OCI-LY3 (cell line): ENCODE data around the gene VAMP5.
"Not testable (repeated sequence)": the region's sequence is repeated elsewhere in the genome, so short reads cannot be mapped to it uniquely, and the experiment has no call there.

ENCODE experiments used
- H2AFZ ChIP-seq: fragments of 200-600, 300-600 bp; shearing (Covaris generic); 2 replicates; pipeline ENCODE4 v1.6.0; 2014; ENCODE audit warnings: antibody characterized with exemption, low read depth, low read length
- H3K27ac ChIP-seq: fragments of 200-600, 300-600 bp; sonication (generic); 2 replicates; pipeline ENCODE4 v1.5.1; 2014; ENCODE audit warnings: mild to moderate bottlenecking, low read length, moderate library complexity, mixed read lengths
- H3K27me3 ChIP-seq: fragments of 200-600, 300-600 bp; sonication (generic); 2 replicates; pipeline ENCODE4 v1.6.1; 2014; ENCODE audit warnings: low read depth, low read length, mixed read lengths
- H3K36me3 ChIP-seq: fragments of 200-600, 300-600 bp; sonication (generic); replicated peaks from 2 replicates; pipeline ENCODE3; 2014; ENCODE audit warnings: low read depth, low read length, mixed read lengths
- H3K4me1 ChIP-seq: fragments of 300-600, 200-600 bp; sonication (generic); 2 replicates; pipeline ENCODE4 v1.6.1; 2014; ENCODE audit warnings: low read length, mixed read lengths
- H3K4me2 ChIP-seq: fragments of 200-600, 300-600 bp; sonication (generic); 2 replicates; pipeline ENCODE4 v1.6.1; 2014; ENCODE audit warnings: low read length, mixed read lengths
- H3K4me3 ChIP-seq: fragments of 300-600, 200-600 bp; sonication (generic); 2 replicates; pipeline ENCODE4 v1.5.1; 2014; ENCODE audit warnings: antibody characterized with exemption, mild to moderate bottlenecking, low read length, moderate library complexity
- H3K79me2 ChIP-seq: fragments of 300-600, 200-600 bp; shearing (Covaris generic); 2 replicates; pipeline ENCODE4 v1.6.1; 2014; ENCODE audit warnings: mild to moderate bottlenecking, low read length, mixed read lengths
- H3K9ac ChIP-seq: fragments of 300-600, 200-600 bp; shearing (Covaris generic); 2 replicates; pipeline ENCODE4 v1.6.0; 2014; ENCODE audit warnings: mild to moderate bottlenecking, low read length, moderate library complexity
- H3K9me3 ChIP-seq: fragments of 200-600, 300-600 bp; shearing (Covaris generic); 2 replicates; pipeline ENCODE4 v1.6.1; 2014; ENCODE audit warnings: low read length, mixed read lengths; ENCODE audit not compliant: insufficient read depth
- H4K20me1 ChIP-seq: fragments of 200-600, 300-600 bp; sonication (generic); 2 replicates; pipeline ENCODE4 v1.6.1; 2016; ENCODE audit warnings: low read length, mixed read lengths; ENCODE audit not compliant: insufficient read depth
- CTCF ChIP-seq: fragments of 200-600, 300-600 bp; sonication (generic); IDR thresholded peaks from 2 replicates; pipeline ENCODE4 v1.5.1; 2014; ENCODE audit warnings: antibody characterized with exemption, low read length, low read depth
- EZH2phosphoT487 ChIP-seq: fragments of 200-600 bp; shearing (Covaris generic); IDR thresholded peaks from 2 replicates; pipeline ENCODE4 v1.6.1; 2018; ENCODE audit warnings: antibody characterized with exemption, mixed run types, low read depth

Gene VAMP5

GRCh38 chr2:85591563-85591962 lies 7.3 kb downstream of the VAMP5 start:
- H3K27me3 ChIP-seq: no peaks in the 10 kb centered on the region
- H3K36me3 ChIP-seq: no peaks in the 10 kb centered on the region
- no peaks in the 10 kb centered on the region for H4K20me1 ChIP-seq
- TF ChIP-seq EZH2phosphoT487: no peak
- no peak for TF ChIP-seq CTCF
- no peaks in the 10 kb centered on the region for H3K9me3 ChIP-seq
- no peak overlapping the region for H3K27ac ChIP-seq
- H3K4me3 ChIP-seq: no peak overlapping the region
- H3K4me1 ChIP-seq: peaks cover 11% of the 10 kb centered on the region
- no peak overlapping the region for H3K4me2 ChIP-seq
- no peak overlapping the region for H3K9ac ChIP-seq
- peaks cover 19% of the 10 kb centered on the region for H3K79me2 ChIP-seq
- no peak overlapping the region for H2AFZ ChIP-seq

GRCh38 chr2:85592299-85592698 lies 8.1 kb downstream of the VAMP5 start:
- H3K9ac ChIP-seq, H3K4me3 ChIP-seq, H3K27ac ChIP-seq, H3K9me3 ChIP-seq, H3K27me3 ChIP-seq, H3K4me2 ChIP-seq, H4K20me1 ChIP-seq, H3K36me3 ChIP-seq, H2AFZ ChIP-seq: not testable (repeated sequence)
- peaks cover 13% of the 10 kb centered on the region for H3K4me1 ChIP-seq
- peaks cover 26% of the 10 kb centered on the region for H3K79me2 ChIP-seq

- Histone ChIP-seq H3K4me2 (no peak overlapping the region), H3K36me3 (peaks cover 9% of the 10 kb centered on the region), H3K27ac (no peak overlapping the region), H3K9me3 (no peaks in the 10 kb centered on the region), H3K4me3 (no peak overlapping the region), H3K79me2 (peaks cover 26% of the 10 kb centered on the region), H4K20me1 (no peaks in the 10 kb centered on the region), H2AFZ (no peak overlapping the region), H3K9ac (no peak overlapping the region), H3K27me3 (no peaks in the 10 kb centered on the region), H3K4me1 (peaks cover 13% of the 10 kb centered on the region)
- no peak for TF ChIP-seq EZH2phosphoT487
- no peak for TF ChIP-seq CTCF
Measured at GRCh38 chr2:85593023-85593422, 8.8 kb downstream of the VAMP5 start.

- Histone ChIP-seq H3K4me2 (peak overlapping the region; percentile 91), H3K4me1 (peaks cover 13% of the 10 kb centered on the region), H3K9me3 (no peaks in the 10 kb centered on the region), H3K27me3 (no peaks in the 10 kb centered on the region), H4K20me1 (no peaks in the 10 kb centered on the region), H3K79me2 (peaks cover 26% of the 10 kb centered on the region), H3K4me3 (peak overlapping the region; percentile 99), H2AFZ (peak overlapping the region; percentile 65), H3K27ac (peak overlapping the region; percentile 26), H3K36me3 (peaks cover 9% of the 10 kb centered on the region), H3K9ac (peak overlapping the region; percentile 89)
- TF ChIP-seq EZH2phosphoT487 (no peak), CTCF (no peak)
Measured at GRCh38 chr2:85594715-85595300, 10.6 kb downstream of the VAMP5 start.
